Measurements from ENCODE around the gene MYO19.

MYO19 gene

GRCh38 chr17:36550491-36551417 is 16.1 kb upstream of the MYO19 start:
- TF ChIP-seq ZFX (IDR thresholded peaks at IDR 0.05) (no peak), CTCF (conservative IDR thresholded peaks at IDR 0.05) (no peak)
- no peak overlapping the region for H3K27ac ChIP-seq

GRCh38 chr17:36547776-36548175 is 13.1 kb upstream of the MYO19 start:
- no peak for TF ChIP-seq ZFX (IDR thresholded peaks at IDR 0.05)
- no peak overlapping the region for H3K27ac ChIP-seq

- TF ChIP-seq CTCF (conservative IDR thresholded peaks at IDR 0.05) = no peak
- no peak for TF ChIP-seq ZFX (IDR thresholded peaks at IDR 0.05)
- H3K27ac ChIP-seq = peak overlapping the region; percentile 98
Measured at GRCh38 chr17:36546418-36547093, 11.9 kb upstream of the MYO19 start.

GRCh38 chr17:36545465-36546417 is 11.1 kb upstream of the MYO19 start:
- TF ChIP-seq CTCF (conservative IDR thresholded peaks at IDR 0.05) = no peak; the same call in 1 of the 2 replicates
- peak; percentile 96 for TF ChIP-seq ZFX (IDR thresholded peaks at IDR 0.05)
- H3K27ac ChIP-seq = peak overlapping the region; percentile 98

- H3K27ac ChIP-seq = peak overlapping the region; percentile 98
- TF ChIP-seq CTCF (conservative IDR thresholded peaks at IDR 0.05) (no peak), ZFX (IDR thresholded peaks at IDR 0.05) (no peak)
Measured at GRCh38 chr17:36545077-36545464, 10.4 kb upstream of the MYO19 start.

GRCh38 chr17:36544307-36545076 is 9.8 kb upstream of the MYO19 start, which contains the start of gene GGNBP2:
GGNBP2 (plus strand) TSS chr17:36544919; CDS start chr17:36545725, 806 bp downstream.
- H3K27ac ChIP-seq = peak within 1 kb of the TSS; percentile 98
- TF ChIP-seq CTCF (conservative IDR thresholded peaks at IDR 0.05) (no peak; the same call in 1 of the 2 replicates), ZFX (IDR thresholded peaks at IDR 0.05) (peak; percentile 53)

DNA sequence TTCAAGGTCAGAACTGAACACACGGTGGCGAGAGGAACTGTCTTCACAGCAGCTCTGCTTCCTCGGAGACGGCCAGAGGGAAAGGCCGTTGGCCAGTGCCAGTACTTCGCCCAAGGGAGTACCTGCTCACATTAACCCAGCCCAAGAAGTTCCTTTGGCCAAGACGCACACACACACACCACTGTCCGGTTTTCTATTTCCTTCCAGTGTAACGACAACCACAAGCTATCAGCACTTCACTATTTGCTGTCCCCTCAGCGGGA is 9.3 kb upstream of the MYO19 start:
- no peak for TF ChIP-seq ZFX (IDR thresholded peaks at IDR 0.05)
- no peak for TF ChIP-seq CTCF (conservative IDR thresholded peaks at IDR 0.05)
- H3K27ac ChIP-seq = peak overlapping the region; percentile 98
